ENCODE data around the gene TMTC1.

TMTC1 gene

GRCh38 chr12:29547151-29547632 is 236.6 kb downstream of the TMTC1 start:
- Histone ChIP-seq H3K36me3 (ENCODE audit: insufficient read depth, low read length) (no peaks in the 10 kb centered on the region), H3K27me3 (ENCODE audit: insufficient read depth, low read length) (no peaks in the 10 kb centered on the region), H3K4me3 (ENCODE audit: low read length) (no peak overlapping the region), H3K9me3 (ENCODE audit: low read length) (no peaks in the 10 kb centered on the region), H3K4me1 (ENCODE audit: insufficient read depth, low read length) (no peaks in the 10 kb centered on the region), H2AFZ (ENCODE audit: low read depth, low read length) (no peak overlapping the region)

- Histone ChIP-seq H3K36me3 (ENCODE audit: insufficient read depth, low read length) (no peaks in the 10 kb centered on the region), H3K4me1 (ENCODE audit: insufficient read depth, low read length) (no peaks in the 10 kb centered on the region), H3K27me3 (ENCODE audit: insufficient read depth, low read length) (no peaks in the 10 kb centered on the region), H3K9me3 (ENCODE audit: low read length) (no peaks in the 10 kb centered on the region), H2AFZ (ENCODE audit: low read depth, low read length) (no peak overlapping the region), H3K4me3 (ENCODE audit: low read length) (no peak overlapping the region)
Measured at GRCh38 chr12:29546000-29546399, 237.7 kb downstream of the TMTC1 start.

GRCh38 chr12:29545102-29545467 is 238.7 kb downstream of the TMTC1 start:
- Histone ChIP-seq H3K4me1 (ENCODE audit: insufficient read depth, low read length) (no peaks in the 10 kb centered on the region), H2AFZ (ENCODE audit: low read depth, low read length) (no peak overlapping the region), H3K4me3 (ENCODE audit: low read length) (no peak overlapping the region), H3K9me3 (ENCODE audit: low read length) (no peaks in the 10 kb centered on the region), H3K36me3 (ENCODE audit: insufficient read depth, low read length) (no peaks in the 10 kb centered on the region), H3K27me3 (ENCODE audit: insufficient read depth, low read length) (no peaks in the 10 kb centered on the region)

- no peak overlapping the region for H3K4me3 ChIP-seq (ENCODE audit: low read length)
- no peak overlapping the region for H2AFZ ChIP-seq (ENCODE audit: low read depth, low read length)
- H3K4me1 ChIP-seq (ENCODE audit: insufficient read depth, low read length), result no peaks in the 10 kb centered on the region
- no peaks in the 10 kb centered on the region for H3K27me3 ChIP-seq (ENCODE audit: insufficient read depth, low read length)
- no peaks in the 10 kb centered on the region for H3K9me3 ChIP-seq (ENCODE audit: low read length)
- no peaks in the 10 kb centered on the region for H3K36me3 ChIP-seq (ENCODE audit: insufficient read depth, low read length)
Measured at GRCh38 chr12:29544428-29545101, 239.2 kb downstream of the TMTC1 start.

- no peak overlapping the region for H2AFZ ChIP-seq (ENCODE audit: low read depth, low read length)
- H3K36me3 ChIP-seq (ENCODE audit: insufficient read depth, low read length), result no peaks in the 10 kb centered on the region
- H3K27me3 ChIP-seq (ENCODE audit: insufficient read depth, low read length), result no peaks in the 10 kb centered on the region
- no peaks in the 10 kb centered on the region for H3K9me3 ChIP-seq (ENCODE audit: low read length)
- H3K4me1 ChIP-seq (ENCODE audit: insufficient read depth, low read length), result no peaks in the 10 kb centered on the region
- no peak overlapping the region for H3K4me3 ChIP-seq (ENCODE audit: low read length)
Measured at GRCh38 chr12:29543036-29543435, 240.7 kb downstream of the TMTC1 start.

GRCh38 chr12:29537298-29537697 is 246.4 kb downstream of the TMTC1 start:
- no peak overlapping the region for H3K4me3 ChIP-seq (ENCODE audit: low read length)
- H3K27me3 ChIP-seq (ENCODE audit: insufficient read depth, low read length), result no peaks in the 10 kb centered on the region
- no peaks in the 10 kb centered on the region for H3K9me3 ChIP-seq (ENCODE audit: low read length)
- no peak overlapping the region for H2AFZ ChIP-seq (ENCODE audit: low read depth, low read length)
- H3K4me1 ChIP-seq (ENCODE audit: insufficient read depth, low read length), result peaks cover 11% of the 10 kb centered on the region
- no peaks in the 10 kb centered on the region for H3K36me3 ChIP-seq (ENCODE audit: insufficient read depth, low read length)

DNA sequence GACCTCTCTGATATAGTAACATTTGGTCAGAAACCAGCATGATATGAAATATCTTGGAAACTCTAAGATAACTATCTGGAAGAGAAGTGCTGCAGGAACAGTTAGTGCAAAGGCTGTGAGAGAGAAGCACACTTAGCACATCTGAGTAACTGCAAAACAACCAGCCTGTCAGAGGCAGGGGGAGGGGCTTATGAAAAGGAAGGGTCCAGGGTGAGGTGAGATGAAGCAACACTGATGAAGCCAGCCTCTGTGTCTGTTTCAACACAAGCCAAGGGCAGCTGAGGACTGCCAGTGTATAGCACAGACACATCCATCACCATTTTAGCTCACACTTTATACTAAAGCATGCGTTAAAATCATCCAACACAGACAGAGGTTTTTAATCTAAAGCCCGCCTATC is 248.8 kb downstream of the TMTC1 start:
- no peak overlapping the region for H2AFZ ChIP-seq (ENCODE audit: low read depth, low read length)
- no peaks in the 10 kb centered on the region for H3K9me3 ChIP-seq (ENCODE audit: low read length)
- no peaks in the 10 kb centered on the region for H3K36me3 ChIP-seq (ENCODE audit: insufficient read depth, low read length)
- H3K27me3 ChIP-seq (ENCODE audit: insufficient read depth, low read length), result no peaks in the 10 kb centered on the region
- no peak overlapping the region for H3K4me3 ChIP-seq (ENCODE audit: low read length)
- H3K4me1 ChIP-seq (ENCODE audit: insufficient read depth, low read length), result peaks cover 14% of the 10 kb centered on the region

- Histone ChIP-seq H3K36me3 (ENCODE audit: insufficient read depth, low read length) (no peaks in the 10 kb centered on the region), H3K27me3 (ENCODE audit: insufficient read depth, low read length) (no peaks in the 10 kb centered on the region), H3K4me3 (ENCODE audit: low read length) (no peak overlapping the region), H3K9me3 (ENCODE audit: low read length) (no peaks in the 10 kb centered on the region), H2AFZ (ENCODE audit: low read depth, low read length) (no peak overlapping the region), H3K4me1 (ENCODE audit: insufficient read depth, low read length) (peaks cover 14% of the 10 kb centered on the region)
Measured at GRCh38 chr12:29533815-29534489, 249.8 kb downstream of the TMTC1 start.

GRCh38 chr12:29531471-29531870 is 252.3 kb downstream of the TMTC1 start:
- Histone ChIP-seq H3K27me3 (ENCODE audit: insufficient read depth, low read length) (no peaks in the 10 kb centered on the region), H3K4me1 (ENCODE audit: insufficient read depth, low read length) (peaks cover 14% of the 10 kb centered on the region), H3K4me3 (ENCODE audit: low read length) (no peak overlapping the region), H3K9me3 (ENCODE audit: low read length) (no peaks in the 10 kb centered on the region), H2AFZ (ENCODE audit: low read depth, low read length) (no peak overlapping the region), H3K36me3 (ENCODE audit: insufficient read depth, low read length) (no peaks in the 10 kb centered on the region)

GRCh38 chr12:29530436-29530835 is 253.3 kb downstream of the TMTC1 start:
- H3K4me1 ChIP-seq (ENCODE audit: insufficient read depth, low read length), result peaks cover 14% of the 10 kb centered on the region
- no peaks in the 10 kb centered on the region for H3K9me3 ChIP-seq (ENCODE audit: low read length)
- no peak overlapping the region for H3K4me3 ChIP-seq (ENCODE audit: low read length)
- no peaks in the 10 kb centered on the region for H3K36me3 ChIP-seq (ENCODE audit: insufficient read depth, low read length)
- H3K27me3 ChIP-seq (ENCODE audit: insufficient read depth, low read length), result no peaks in the 10 kb centered on the region
- H2AFZ ChIP-seq (ENCODE audit: low read depth, low read length), result no peak overlapping the region

GRCh38 chr12:29528161-29528560 is 255.6 kb downstream of the TMTC1 start:
- Histone ChIP-seq H3K9me3 (ENCODE audit: low read length) (no peaks in the 10 kb centered on the region), H3K4me1 (ENCODE audit: insufficient read depth, low read length) (peaks cover 3% of the 10 kb centered on the region), H2AFZ (ENCODE audit: low read depth, low read length) (no peak overlapping the region), H3K36me3 (ENCODE audit: insufficient read depth, low read length) (no peaks in the 10 kb centered on the region), H3K4me3 (ENCODE audit: low read length) (no peak overlapping the region), H3K27me3 (ENCODE audit: insufficient read depth, low read length) (no peaks in the 10 kb centered on the region)

DNA sequence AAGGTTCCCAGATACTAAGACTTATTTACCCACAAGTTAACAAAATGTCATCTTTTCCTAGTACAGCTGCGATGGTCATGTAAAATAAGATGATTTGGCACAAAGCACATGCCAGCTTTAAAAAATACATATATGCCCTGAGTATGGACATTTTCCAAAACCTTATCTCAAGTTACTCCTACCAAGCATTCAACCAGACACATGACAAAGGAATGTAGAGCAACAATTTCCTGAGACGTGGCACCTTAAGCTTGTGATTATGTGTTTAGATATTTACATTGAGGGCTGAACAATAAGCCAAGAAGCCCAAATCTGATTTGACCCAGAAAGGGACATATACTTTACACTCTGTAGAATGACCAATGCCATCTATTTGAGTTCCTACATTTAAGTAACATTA is 261.8 kb downstream of the TMTC1 start:
- H3K4me3 ChIP-seq (ENCODE audit: low read length), result no peak overlapping the region
- no peaks in the 10 kb centered on the region for H3K36me3 ChIP-seq (ENCODE audit: insufficient read depth, low read length)
- H3K4me1 ChIP-seq (ENCODE audit: insufficient read depth, low read length), result no peaks in the 10 kb centered on the region
- no peaks in the 10 kb centered on the region for H3K9me3 ChIP-seq (ENCODE audit: low read length)
- H3K27me3 ChIP-seq (ENCODE audit: insufficient read depth, low read length), result no peaks in the 10 kb centered on the region
- no peak overlapping the region for H2AFZ ChIP-seq (ENCODE audit: low read depth, low read length)

- no peak overlapping the region for H2AFZ ChIP-seq (ENCODE audit: low read depth, low read length)
- peaks cover 7% of the 10 kb centered on the region for H3K4me1 ChIP-seq (ENCODE audit: insufficient read depth, low read length)
- H3K9me3 ChIP-seq (ENCODE audit: low read length), result no peaks in the 10 kb centered on the region
- no peak overlapping the region for H3K4me3 ChIP-seq (ENCODE audit: low read length)
- H3K36me3 ChIP-seq (ENCODE audit: insufficient read depth, low read length), result no peaks in the 10 kb centered on the region
- H3K27me3 ChIP-seq (ENCODE audit: insufficient read depth, low read length), result no peaks in the 10 kb centered on the region
Measured at GRCh38 chr12:29519585-29520182, 264.1 kb downstream of the TMTC1 start.

All from neuron (in vitro differentiated cells).